D721Med (cell line): Measurements from ENCODE around the gene ASXL2.
"Not testable (repeated sequence)": the region's sequence is repeated elsewhere in the genome, so short reads cannot be mapped to it uniquely, and the experiment has no call there.

Source experiments
- DNase-seq: peaks from one replicate; pipeline ENCODE4 v3.0.0; 2011; ENCODE audit warnings: low spot score; ENCODE audit not compliant: insufficient read length
- FAIRE-seq: peaks from 2 replicates; lab custom pipeline; 2011; peaks lifted over from hg19 to GRCh38; lab: Jason Lieb, UNC
- CTCF ChIP-seq: IDR thresholded peaks from 2 replicates; pipeline ENCODE4 v1.5.1; 2012; ENCODE audit warnings: mild to moderate bottlenecking, control low read depth; ENCODE audit not compliant: insufficient read depth; ENCODE audit errors: missing control alignments

ASXL2 gene

GRCh38 chr2:25912851-25913695 lies 34.8 kb upstream of the ASXL2 start:
- TF ChIP-seq CTCF = no peak
- no peak for DNase-seq
- no peak for FAIRE-seq

GRCh38 chr2:25909574-25909973 lies 31.3 kb upstream of the ASXL2 start:
- DNase-seq, FAIRE-seq: not testable (repeated sequence)

- no peak for FAIRE-seq
- TF ChIP-seq CTCF = no peak
These were observed 26.8 kb upstream of the ASXL2 start for GRCh38 chr2:25905126-25905525.

GRCh38 chr2:25903216-25903776 lies 25.0 kb upstream of the ASXL2 start:
- TF ChIP-seq CTCF = no peak
- no peak for FAIRE-seq
- no peak for DNase-seq

More at GRCh38 chr2:25905126-25905525, 26.8 kb upstream of the ASXL2 start:
- no peak for DNase-seq

- no peak for FAIRE-seq
- DNase-seq = no peak
- no peak for TF ChIP-seq CTCF
These were observed 21.2 kb upstream of the ASXL2 start for GRCh38 chr2:25899404-25899970.

GRCh38 chr2:25897506-25897905 lies 19.2 kb upstream of the ASXL2 start:
- no peak for FAIRE-seq
- DNase-seq = no peak
- TF ChIP-seq CTCF = no peak

- not testable (repeated sequence) for FAIRE-seq
These were observed 18.0 kb upstream of the ASXL2 start for GRCh38 chr2:25896308-25896707.

GRCh38 chr2:25895610-25896009 lies 17.3 kb upstream of the ASXL2 start:
- no peak for FAIRE-seq
- no peak for DNase-seq
- TF ChIP-seq CTCF = no peak

More at GRCh38 chr2:25896308-25896707, 18.0 kb upstream of the ASXL2 start:
- DNase-seq = not testable (repeated sequence)
